HepG2 (cell line): ENCODE measurements around the gene TC2N. TPM values are rescaled to one million over a fixed set of nuclear protein-coding genes. Genes with fewer than 3 reads are reported as not detected.
"Not testable (repeated sequence)": the region's sequence is repeated elsewhere in the genome, so short reads cannot be mapped to it uniquely, and the experiment has no call there.

Experiments used
- ATAC-seq: fragments of 200-7000 bp; cut with Tn5 transposase; 3 replicates; pipeline ENCODE4 v1.9.1; 2020; ENCODE audit warnings: mild to moderate bottlenecking, moderate library complexity
- BruUV-seq: library from RNA; stranded (reverse); fragments of 400-500 nt; replicated peaks from 2 replicates; lab custom pipeline; 2021; lab: Mats Ljungman, UMichigan
- CTCF ChIA-PET: fragments of 300-600 bp; formaldehyde crosslinking; extraction: SDS; loops from one replicate; lab custom pipeline; 2021; ENCODE audit warnings: low total read pairs, inconsistent platforms, low intra/inter-chr PET ratio; lab: Yijun Ruan, JAX
- POLR2A ChIA-PET: fragments of 350-600 bp; sonication (Branson Sonifier 250); formaldehyde crosslinking; loops from one replicate; lab custom pipeline; 2020; ENCODE audit warnings: antibody characterized with exemption, inconsistent platforms; lab: Yijun Ruan, JAX
- DNase-seq: peaks from one replicate; pipeline ENCODE4 v3.0.0-alpha.2; 2015; ENCODE audit warnings: low spot score
- FAIRE-seq: peaks from 3 replicates; lab custom pipeline; 2011; peaks lifted over from hg19 to GRCh38; lab: Jason Lieb, UNC
- H2AFZ ChIP-seq: one replicate; pipeline ENCODE4 v1.6.1; 2011; ENCODE audit warnings: low read length, inconsistent platforms
- H3K27ac ChIP-seq: fragments of 300-600 bp; 3 replicates; pipeline ENCODE4 v1.8.0; 2011; ENCODE audit warnings: mixed run types, mild to moderate bottlenecking, mixed read lengths, low read length, inconsistent platforms; ENCODE audit not compliant: insufficient read depth; ENCODE audit errors: extremely low read length
- H3K27me3 ChIP-seq, 2 experiments: fragments of 200-600 bp in 1 of 2; 2 replicates in 1 of 2; 3 replicates in 1 of 2; pipeline versions ENCODE4 v1.6.0 to v1.8.0; 2011; ENCODE audit warnings: low read length in 2 of 2, mild to moderate bottlenecking in 2 of 2, moderate library complexity in 2 of 2, inconsistent platforms in 1 of 2; ENCODE audit not compliant: insufficient read depth in 2 of 2, control insufficient read depth in 1 of 2
- H3K36me3 ChIP-seq, 2 experiments: fragments of 200-600 bp in 1 of 2; replicated peaks in 1 of 2; 2 replicates in 1 of 2; 3 replicates in 1 of 2; pipeline versions ENCODE4 v1.5.1 to v1.8.0; 2011; ENCODE audit warnings: low read length in 2 of 2, inconsistent platforms in 1 of 2; ENCODE audit not compliant: insufficient read depth in 2 of 2, control insufficient read depth in 1 of 2
- H3K4me1 ChIP-seq: 2 replicates; pipeline ENCODE4 v1.5.1; 2012; ENCODE audit warnings: low read length, inconsistent platforms; ENCODE audit not compliant: insufficient read depth
- H3K4me2 ChIP-seq: 2 replicates; pipeline ENCODE4 v1.6.0; 2011; ENCODE audit warnings: low read depth, low read length, inconsistent platforms
- H3K4me3 ChIP-seq, 3 experiments: fragments of 200-600 bp in 1 of 3; sonication (generic), shearing (Covaris generic) in 1 of 3; replicated peaks in 1 of 3; 2 replicates each; pipeline ENCODE4 v1.5.1; 2011 to 2016; ENCODE audit warnings: low read length in 3 of 3, inconsistent platforms in 2 of 3, low read depth in 2 of 3, mild to moderate bottlenecking in 2 of 3, control low read depth in 1 of 3, mixed read lengths in 1 of 3; ENCODE audit not compliant: insufficient read depth in 1 of 3
- H3K79me2 ChIP-seq: one replicate; pipeline ENCODE4 v1.6.1; 2011; ENCODE audit warnings: low read length, inconsistent platforms; ENCODE audit not compliant: insufficient read depth
- H3K9ac ChIP-seq: 2 replicates; pipeline ENCODE4 v1.6.0; 2011; ENCODE audit warnings: mild to moderate bottlenecking, low read depth, low read length, inconsistent platforms; ENCODE audit not compliant: insufficient read depth
- H3K9me3 ChIP-seq: 2 replicates; pipeline ENCODE4 v1.5.1; 2012; ENCODE audit warnings: mild to moderate bottlenecking, low read length
- H4K20me1 ChIP-seq: 2 replicates; pipeline ENCODE4 v1.6.0; 2011; ENCODE audit warnings: inconsistent platforms, mild to moderate bottlenecking, low read length, moderate library complexity; ENCODE audit not compliant: insufficient read depth
- FOSL2 ChIP-seq: sonication (generic); formaldehyde crosslinking; IDR thresholded peaks from 2 replicates; pipeline ENCODE4 v1.4.0; 2020; ENCODE audit warnings: missing genetic modification reagents
- ZFP41 ChIP-seq: sonication (generic); formaldehyde crosslinking; IDR thresholded peaks from 2 replicates; pipeline ENCODE4 v1.4.0; 2020; ENCODE audit warnings: mild to moderate bottlenecking, missing genetic modification reagents, borderline replicate concordance
- WGBS: methylation state at CpG from one replicate; pipeline ENCODE4 v1.1.6; 2017; ENCODE audit warnings: low lambda C conversion rate; 5-methylcytosine and 5-hydroxymethylcytosine counted together
- in situ Hi-C: cut with HindIII; loops from 2 replicates; pipeline ENCODE4 v1.10.0; 2017; ENCODE audit warnings: low pct_unique_long_range_greater_than_20kb; ENCODE audit not compliant: extremely low pct_ligation_motif_present
- intact Hi-C: fragments of 100-400 bp; cut with micrococcal nuclease; formaldehyde crosslinking; loops from one replicate; pipeline ENCODE4 v1.10.0; 2022; ENCODE audit not compliant: unreplicated experiment
- polyA plus RNA-seq, 8 experiments: library from polyadenylated mRNA; depleted of rRNA in 3 of 8; stranded (reverse) in 7 of 8; unstranded in 1 of 8; fragments of >200 nt; fragmentation: Illumina TruSeq in 4 of 8; extraction: Trizol in 4 of 8; gene quantifications; 2 replicates each; pipeline versions ENCODE4 v1.2.1 to v1.2.3, GENCODE V29; 2011 to 2016; ENCODE audit warnings: low read depth in 4 of 8, missing spikeins in 1 of 8, mixed read lengths in 1 of 8; ENCODE audit not compliant: insufficient read depth in 1 of 8
- total RNA-seq, 5 experiments: library from RNA; depleted of rRNA; stranded (reverse); fragments of >200 nt; fragmentation: Illumina TruSeq; extraction: Trizol; gene quantifications; 2 replicates each; pipeline ENCODE4 v1.2.3, GENCODE V29; 2016; ENCODE audit warnings: low read depth in 1 of 5

TC2N gene
- total and polyA plus RNA-seq, 2 of the 13 experiments (the other 11 are each of a cell fraction or from before 2014, with no cell fraction given): 0.03 TPM; not detected in 1

- FAIRE-seq (no peak), DNase-seq (peak; percentile 8), ATAC-seq (no peak)
- BruUV-seq: no TSS peak
- Histone ChIP-seq H3K4me1 (peaks cover 41% of the 10 kb centered on the region), H2AFZ (no peak overlapping the region), H3K27ac (no peak overlapping the region), H3K9me3 (no peaks in the 10 kb centered on the region), H3K79me2 (no peaks in the 10 kb centered on the region), H3K36me3 (no peaks in the 10 kb centered on the region), H3K4me3 (no peak overlapping the region), H3K27me3 (0 out of 5 replicates have a peak, but pooled peaks cover 0 to 3% of the 10 kb centered on the region in 2 experiments), H3K4me2 (no peak overlapping the region), H3K9ac (no peak overlapping the region), H4K20me1 (no peaks in the 10 kb centered on the region)
- intact Hi-C loops (no loop called here), in situ Hi-C loops (no loop called here)
- CTCF ChIA-PET: no interaction called here
- TF ChIP-seq FOSL2 (CRISPR knock-in tag) (peak; percentile 81), ZFP41 (CRISPR knock-in tag) (no peak)
- POLR2A ChIA-PET: no interaction called here
- WGBS: 60% methylated on average over 3 of the region's 3 CpGs
Measured at GRCh38 chr14:91872011-91872501, 4.7 kb upstream of the TC2N start.

GRCh38 chr14:91871401-91871800, 4.1 kb upstream of the TC2N start:
- in situ Hi-C loops, H3K4me2 ChIP-seq, H3K36me3 ChIP-seq, POLR2A ChIA-PET, ATAC-seq, CTCF ChIA-PET, H3K9ac ChIP-seq, H4K20me1 ChIP-seq, BruUV-seq, H3K27ac ChIP-seq, H2AFZ ChIP-seq, H3K27me3 ChIP-seq, H3K4me3 ChIP-seq, FAIRE-seq, intact Hi-C loops, DNase-seq, H3K9me3 ChIP-seq, H3K79me2 ChIP-seq: not testable (repeated sequence)
- H3K4me1 ChIP-seq: peaks cover 39% of the 10 kb centered on the region
- 68% methylated on average over 4 of the region's 4 CpGs for WGBS
